GM12878 (cell line): ENCODE measurements around the gene LYPD8.

Source experiments
- BCLAF1 ChIP-seq: fragments of 450-650 bp; IDR thresholded peaks from 2 replicates; pipeline ENCODE4 v1.6.1; 2017; ENCODE audit warnings: antibody characterized with exemption, mild to moderate bottlenecking, moderate library complexity
- BHLHE40 ChIP-seq, 2 experiments: fragments of 450-650 bp in 1 of 2; IDR thresholded peaks; 2 replicates each; pipeline ENCODE4 v1.6.1; 2011 to 2017; ENCODE audit warnings: low read depth in 2 of 2, borderline replicate concordance in 1 of 2, improper control_type of control experiment in 1 of 2, low read length in 1 of 2, mild to moderate bottlenecking in 1 of 2
- CHD1 ChIP-seq: IDR thresholded peaks from 2 replicates; pipeline ENCODE4 v1.6.1; 2012; ENCODE audit warnings: low read depth, low read length, improper control_type of control experiment
- CTCF ChIP-seq, 3 experiments: IDR thresholded peaks in 2 of 3; conservative IDR thresholded peaks in 1 of 3; 2 replicates each; pipeline ENCODE4 v1.5.1; 2011; ENCODE audit warnings: low read depth in 3 of 3, low read length in 3 of 3, mild to moderate bottlenecking in 3 of 3, control low read depth in 2 of 3, moderate library complexity in 2 of 3, inconsistent platforms in 1 of 3, mixed read lengths in 1 of 3; ENCODE audit not compliant: control insufficient read depth in 2 of 3, insufficient read depth in 1 of 3; ENCODE audit errors: extremely low read depth in 1 of 3
- EP300 ChIP-seq, 2 experiments: fragments of 150-350 bp in 1 of 2; IDR thresholded peaks; 2 replicates each; pipeline ENCODE4 v1.6.1; 2011 to 2012; ENCODE audit warnings: low read depth in 2 of 2, low read length in 2 of 2, borderline replicate concordance in 1 of 2, improper control_type of control experiment in 1 of 2, inconsistent platforms in 1 of 2; ENCODE audit not compliant: control insufficient read depth in 1 of 2
- NFYB ChIP-seq: IDR thresholded peaks from 2 replicates; pipeline ENCODE4 v1.6.1; 2011; ENCODE audit warnings: low read depth, mild to moderate bottlenecking, low read length, improper control_type of control experiment, moderate library complexity; ENCODE audit not compliant: insufficient read depth
- PBX3 ChIP-seq: IDR thresholded peaks from 2 replicates; pipeline ENCODE4 v1.6.1; 2011; ENCODE audit warnings: mild to moderate bottlenecking, low read depth, low read length, moderate library complexity; ENCODE audit not compliant: insufficient replicate concordance
- POLR2A ChIP-seq: IDR thresholded peaks from 2 replicates; pipeline ENCODE4 v1.6.1; 2011; ENCODE audit warnings: low read depth, mild to moderate bottlenecking, low read length
- SUPT20H ChIP-seq: IDR thresholded peaks from 2 replicates; pipeline ENCODE4 v1.6.1; 2011; ENCODE audit warnings: low read depth, mild to moderate bottlenecking, low read length, moderate library complexity, borderline replicate concordance; ENCODE audit not compliant: control insufficient read depth
- TARDBP ChIP-seq: IDR thresholded peaks from 2 replicates; pipeline ENCODE4 v1.6.1; 2016; ENCODE audit warnings: borderline replicate concordance

DNA sequence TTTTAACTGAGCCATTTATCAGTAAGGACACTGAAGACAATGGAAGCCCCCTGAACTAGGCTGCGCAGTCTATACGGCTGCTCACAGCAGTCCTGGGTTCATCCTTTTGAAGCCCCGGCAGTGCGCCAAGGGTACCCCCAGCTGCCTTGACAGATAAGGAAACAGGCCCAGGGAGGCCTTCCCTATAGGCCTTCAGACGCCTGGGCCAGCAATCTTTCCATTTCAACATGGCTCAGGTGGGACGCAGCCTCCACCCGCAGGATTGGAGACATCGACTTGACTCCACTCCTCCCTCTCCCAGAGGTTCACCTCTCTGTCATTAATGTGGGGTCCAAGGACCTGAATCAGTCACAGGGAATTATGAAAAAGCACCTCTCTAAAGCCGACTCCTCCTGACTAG, 2.8 kb upstream of the LYPD8 start:
- TF ChIP-seq PBX3 (no peak), TARDBP (no peak), EP300 (IDR thresholded peaks at IDR 0.05; ENCODE audit: borderline replicate concordance in 1 of 2, control insufficient read depth in 1 of 2, low read depth in 2 of 2, low read length in 2 of 2) (no peak), SUPT20H (no peak), CHD1 (no peak), NFYB (no peak), POLR2A (no peak), BCLAF1 (no peak), BHLHE40 (IDR thresholded peaks at IDR 0.05; ENCODE audit: borderline replicate concordance in 1 of 2, low read depth in 2 of 2, low read length in 1 of 2) (no peak), CTCF (IDR thresholded peaks at IDR 0.05 in 2 of 3, conservative IDR thresholded peaks at IDR 0.05 in 1 of 3; ENCODE audit: control insufficient read depth in 2 of 3, extremely low read depth in 1 of 3, insufficient read depth in 1 of 3, low read depth in 3 of 3, low read length in 3 of 3) (no peak)
